Ovary (tissue), 3 donors: ENCODE measurements around the gene UTP18.

ENCODE experiments used
- CTCF ChIP-seq, 3 donors: fragments of 450-650 bp in 2 of 3; fragments of 200-600 bp in 1 of 3; IDR thresholded peaks; one replicate each; pipeline versions ENCODE4 v1.5.1 to v1.8.0; 2016 to 2022; ENCODE audit warnings: antibody characterized with exemption in 3 of 3, mild to moderate bottlenecking in 1 of 3
- EP300 ChIP-seq: sonication (generic); formaldehyde crosslinking; IDR thresholded peaks from one replicate; pipeline ENCODE4 v1.6.1; 2017; ENCODE audit warnings: antibody characterized with exemption
- POLR2A ChIP-seq: fragments of 450-650 bp; IDR thresholded peaks from one replicate; pipeline ENCODE4 v1.6.1; 2017; ENCODE audit warnings: antibody characterized with exemption, mild to moderate bottlenecking, moderate library complexity
- donor health status: DM: no; HTN: no; CAD: no.

- no peak for TF ChIP-seq CTCF (IDR thresholded peaks at IDR 0.05)
- TF ChIP-seq POLR2A = no peak
- TF ChIP-seq EP300 = no peak
These were observed 32.2 kb upstream of the UTP18 start for GRCh38 chr17:51228161-51228560.
